Neural crest cell (in vitro differentiated cells): ENCODE measurements around the gene C1orf159. TPM values are rescaled to one million over a fixed set of nuclear protein-coding genes. Genes with fewer than 3 reads are reported as not detected.

Source experiments
- DNase-seq: peaks from one replicate; pipeline ENCODE4 v3.0.0; 2021; ENCODE audit warnings: low read depth, mixed read lengths, low spot score
- H3K27ac Mint-ChIP-seq: one replicate; pipeline ENCODE4 v1.8.0; 2021; ENCODE audit warnings: mild to moderate bottlenecking, mixed read lengths; ENCODE audit not compliant: unreplicated experiment
- H3K27me3 Mint-ChIP-seq: 2 replicates; pipeline ENCODE4 v1.8.0; 2021; ENCODE audit warnings: low read depth, mild to moderate bottlenecking, mixed read lengths
- H3K36me3 Mint-ChIP-seq: 2 replicates; pipeline ENCODE4 v1.8.0; 2021; ENCODE audit warnings: low read depth, mild to moderate bottlenecking, mixed read lengths
- H3K4me1 Mint-ChIP-seq: 2 replicates; pipeline ENCODE4 v1.8.0; 2021; ENCODE audit warnings: mixed read lengths
- H3K4me3 Mint-ChIP-seq: one replicate; pipeline ENCODE4 v1.8.0; 2021; ENCODE audit warnings: mild to moderate bottlenecking, mixed read lengths
- H3K9me3 Mint-ChIP-seq: 2 replicates; pipeline ENCODE4 v1.8.0; 2021; ENCODE audit warnings: mixed read lengths
- total RNA-seq: library from RNA; stranded (reverse); gene quantifications from 2 replicates; pipeline ENCODE4 v1.2.1, GENCODE V29; 2021
- TF ChIP-seq, protein P1 (sequence below): fragments of 200-600 bp; sonication (generic); conservative IDR thresholded peaks from 2 replicates; pipeline ENCODE4 v1.5.0; 2021; ENCODE audit warnings: antibody characterized with exemption, mild to moderate bottlenecking

The C1orf159 gene
- total RNA-seq, 1 donor from 2014 or later = 26.1 TPM

DNA sequence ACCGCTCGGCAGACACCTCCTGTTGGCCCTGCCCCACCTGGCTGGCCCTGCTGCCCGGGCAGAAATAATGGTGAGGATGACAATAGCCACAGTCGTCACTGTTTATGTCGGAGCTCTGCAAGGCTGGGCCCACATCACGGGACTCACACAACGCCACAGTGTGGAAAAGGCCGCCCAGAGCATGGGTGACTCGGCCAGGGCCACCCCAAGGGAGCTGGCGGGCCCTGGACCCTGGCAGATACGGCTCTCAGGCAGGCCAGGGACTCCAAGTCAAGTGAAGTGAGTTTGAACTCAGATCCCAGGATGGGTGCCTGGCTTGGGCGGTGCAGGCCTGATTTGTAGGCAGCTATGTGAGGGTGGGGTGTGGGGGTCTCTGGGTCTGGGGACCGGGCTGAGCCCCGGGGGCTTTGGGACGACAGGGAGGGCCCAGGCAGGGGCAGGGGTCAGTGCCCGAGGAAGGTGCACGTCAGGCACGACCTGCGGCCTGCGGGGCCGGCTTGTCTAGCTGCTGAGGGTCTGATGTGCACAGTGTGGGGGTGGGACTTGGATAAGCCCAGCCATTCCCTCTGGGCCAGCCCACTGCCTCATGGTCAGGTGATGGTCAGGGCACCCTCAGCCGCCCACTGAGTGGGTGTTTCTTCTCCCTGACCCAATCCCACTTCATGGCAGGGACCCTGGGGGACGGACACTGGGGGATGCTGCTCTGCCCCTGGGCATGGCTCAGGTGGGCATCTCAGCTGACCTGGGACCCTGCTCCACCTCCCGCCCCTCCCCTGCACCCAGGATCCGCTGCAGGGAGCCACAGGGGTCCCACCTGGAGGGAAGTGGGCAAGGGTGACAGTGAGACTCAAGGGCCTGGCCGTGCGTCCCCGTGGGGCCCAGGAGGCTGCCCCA is 42.8 kb downstream of the C1orf159 start:
- Mint-ChIP-seq H3K36me3 (no peaks in the 10 kb centered on the region), H3K4me3 (no peak overlapping the region), H3K27me3 (peaks cover 19% of the 10 kb centered on the region), H3K27ac (no peak overlapping the region), H3K4me1 (peaks cover 9% of the 10 kb centered on the region), H3K9me3 (no peaks in the 10 kb centered on the region)
- no peak for DNase-seq
- TF ChIP-seq, protein P1, sequence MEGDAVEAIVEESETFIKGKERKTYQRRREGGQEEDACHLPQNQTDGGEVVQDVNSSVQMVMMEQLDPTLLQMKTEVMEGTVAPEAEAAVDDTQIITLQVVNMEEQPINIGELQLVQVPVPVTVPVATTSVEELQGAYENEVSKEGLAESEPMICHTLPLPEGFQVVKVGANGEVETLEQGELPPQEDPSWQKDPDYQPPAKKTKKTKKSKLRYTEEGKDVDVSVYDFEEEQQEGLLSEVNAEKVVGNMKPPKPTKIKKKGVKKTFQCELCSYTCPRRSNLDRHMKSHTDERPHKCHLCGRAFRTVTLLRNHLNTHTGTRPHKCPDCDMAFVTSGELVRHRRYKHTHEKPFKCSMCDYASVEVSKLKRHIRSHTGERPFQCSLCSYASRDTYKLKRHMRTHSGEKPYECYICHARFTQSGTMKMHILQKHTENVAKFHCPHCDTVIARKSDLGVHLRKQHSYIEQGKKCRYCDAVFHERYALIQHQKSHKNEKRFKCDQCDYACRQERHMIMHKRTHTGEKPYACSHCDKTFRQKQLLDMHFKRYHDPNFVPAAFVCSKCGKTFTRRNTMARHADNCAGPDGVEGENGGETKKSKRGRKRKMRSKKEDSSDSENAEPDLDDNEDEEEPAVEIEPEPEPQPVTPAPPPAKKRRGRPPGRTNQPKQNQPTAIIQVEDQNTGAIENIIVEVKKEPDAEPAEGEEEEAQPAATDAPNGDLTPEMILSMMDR = no peak

DNA sequence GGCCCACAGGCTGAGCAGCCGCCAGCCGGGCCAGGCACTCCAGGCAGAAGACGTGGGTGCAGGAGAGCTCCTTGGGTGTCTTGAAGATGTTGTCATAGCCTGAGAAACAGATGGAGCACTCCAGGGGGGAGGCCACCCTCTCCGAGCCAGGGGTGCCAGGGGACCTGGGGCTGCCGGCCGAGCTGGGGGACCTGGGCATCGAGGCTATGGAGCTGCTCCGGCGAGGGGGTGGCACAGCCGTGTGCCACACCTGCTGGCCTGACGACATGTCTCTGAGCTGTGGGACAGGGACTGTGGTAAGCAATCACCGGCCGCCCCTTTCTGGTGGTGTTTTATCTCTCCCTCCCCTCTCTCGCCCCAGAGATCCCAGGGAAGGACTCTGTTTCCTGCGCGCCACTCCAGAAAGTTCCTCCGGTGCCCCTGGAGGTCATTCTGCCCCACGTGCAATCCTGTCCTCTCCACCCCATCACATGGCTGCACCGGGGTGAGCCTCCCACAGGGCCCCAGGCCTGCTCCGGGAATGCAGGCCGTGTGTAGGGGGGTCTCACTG is 43.5 kb downstream of the C1orf159 start:
- TF ChIP-seq, protein P1 = no peak
- no peak overlapping the region for H3K4me3 Mint-ChIP-seq
- peaks cover 21% of the 10 kb centered on the region for H3K27me3 Mint-ChIP-seq
- H3K27ac Mint-ChIP-seq = no peak overlapping the region
- peaks cover 9% of the 10 kb centered on the region for H3K4me1 Mint-ChIP-seq
- DNase-seq = no peak
- H3K36me3 Mint-ChIP-seq = no peaks in the 10 kb centered on the region
- H3K9me3 Mint-ChIP-seq = no peaks in the 10 kb centered on the region

DNA sequence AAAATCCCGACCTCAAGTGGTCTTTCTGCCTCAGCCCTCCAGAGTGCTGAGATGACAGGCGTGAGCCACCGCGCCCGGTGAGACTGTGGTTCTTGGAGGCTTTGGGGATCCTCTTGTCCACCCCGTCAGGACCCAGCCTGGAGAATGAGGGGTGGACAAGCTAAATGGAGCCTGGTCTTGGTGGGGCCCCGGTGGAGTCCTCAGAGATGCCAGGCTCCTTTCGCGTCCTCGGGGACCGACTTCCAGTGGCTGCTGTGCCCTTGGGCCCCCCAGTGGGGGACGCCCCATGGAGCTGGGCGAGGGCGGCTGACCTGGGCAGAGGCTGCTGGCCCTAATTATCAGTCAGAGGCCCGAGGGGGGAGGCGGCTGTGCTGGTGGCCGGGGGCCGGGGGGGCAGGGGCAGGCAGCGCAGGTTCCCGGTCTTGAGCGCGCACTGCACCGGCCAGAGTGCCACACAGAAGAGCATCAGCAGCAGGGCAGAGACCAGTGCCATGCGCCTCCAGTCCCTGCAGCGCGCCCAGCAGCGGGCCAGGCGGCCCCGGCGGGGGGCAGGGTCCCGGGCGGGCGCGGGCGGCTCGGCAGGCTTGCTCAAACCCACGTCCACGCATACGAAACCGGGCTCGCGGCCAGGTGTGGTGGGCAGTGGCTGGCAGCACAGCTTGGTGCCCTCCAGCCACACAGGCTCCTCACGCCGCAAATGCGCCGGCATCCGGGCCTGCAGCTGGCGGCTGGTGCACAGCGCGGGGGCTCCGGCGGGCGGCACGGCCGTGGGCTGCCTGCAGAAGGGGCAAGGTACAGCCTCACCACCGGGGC is 44.2 kb downstream of the C1orf159 start:
- Mint-ChIP-seq H3K4me3 (no peak overlapping the region), H3K36me3 (no peaks in the 10 kb centered on the region), H3K27ac (no peak overlapping the region), H3K27me3 (peaks cover 24% of the 10 kb centered on the region), H3K9me3 (no peaks in the 10 kb centered on the region), H3K4me1 (peaks cover 9% of the 10 kb centered on the region)
- DNase-seq = no peak
- TF ChIP-seq, protein P1 = no peak

DNA sequence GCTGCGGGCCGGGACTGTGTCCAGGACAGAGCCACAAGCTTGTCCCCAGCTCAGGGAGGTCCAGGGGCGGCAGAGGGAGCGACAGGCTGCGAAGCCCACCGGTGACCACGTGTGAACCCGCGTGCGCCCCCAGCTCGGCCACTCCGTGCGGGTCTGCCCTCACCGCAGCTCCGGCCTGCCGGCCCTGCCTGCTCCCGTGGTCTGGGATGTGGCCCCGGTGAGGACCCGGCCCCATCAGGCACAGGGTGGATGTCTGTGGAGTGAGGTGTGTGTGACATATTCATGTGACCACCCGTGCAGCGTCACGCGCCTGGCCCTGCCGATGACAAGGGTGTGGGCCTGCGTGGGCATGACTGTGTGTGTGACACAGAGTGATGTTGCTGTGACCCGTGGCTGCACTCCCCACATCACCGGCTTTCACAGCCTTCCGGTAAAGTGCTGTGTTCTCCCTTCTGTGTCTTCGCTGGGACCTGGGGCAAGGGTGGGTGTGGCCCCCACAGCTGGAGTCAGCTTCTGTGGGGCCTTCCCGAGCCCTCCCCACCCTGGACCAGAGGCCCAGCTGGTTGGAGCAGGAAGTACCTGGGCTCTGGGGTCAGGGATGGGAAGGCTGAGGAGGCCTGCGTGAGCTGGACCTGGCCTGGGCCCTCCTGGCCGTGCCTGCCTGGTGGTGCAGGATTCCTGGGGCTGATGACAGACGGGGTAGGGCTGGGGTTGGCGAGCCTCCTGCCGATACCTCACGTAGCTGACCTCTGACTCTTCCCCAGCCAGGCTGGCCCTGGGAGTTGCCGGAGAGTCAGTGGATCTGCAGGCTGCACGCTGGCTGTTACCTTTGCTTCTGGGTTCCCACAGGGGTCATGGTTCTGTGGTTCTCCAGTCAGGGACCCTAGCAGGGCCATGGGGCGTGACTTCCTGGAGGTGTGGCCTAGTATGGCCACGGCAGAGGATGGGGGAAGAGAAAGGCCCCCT is 45.9 kb downstream of the C1orf159 start:
- TF ChIP-seq, protein P1 = no peak
- Mint-ChIP-seq H3K36me3 (no peaks in the 10 kb centered on the region), H3K27ac (no peak overlapping the region), H3K4me1 (peaks cover 9% of the 10 kb centered on the region), H3K9me3 (no peaks in the 10 kb centered on the region), H3K4me3 (peak overlapping the region; percentile 75), H3K27me3 (peaks cover 37% of the 10 kb centered on the region)
- no peak for DNase-seq
